Activated naive CD4-positive, alpha-beta T cell treated with anti-CD3 and anti-CD28 coated beads, Interleukin-2, amount 50 U/mL, for 24 hours (primary cell): ENCODE measurements around the gene BICRA.
"Not testable (repeated sequence)": the region's sequence is repeated elsewhere in the genome, so short reads cannot be mapped to it uniquely, and the experiment has no call there.

Source experiments
- H3K27ac Mint-ChIP-seq: one replicate; pipeline ENCODE4 v1.8.0; 2021; ENCODE audit warnings: mild to moderate bottlenecking, mixed read lengths
- H3K27me3 Mint-ChIP-seq: one replicate; pipeline ENCODE4 v1.8.0; 2021; ENCODE audit warnings: mixed read lengths
- H3K36me3 Mint-ChIP-seq: one replicate; pipeline ENCODE4 v1.8.0; 2021; ENCODE audit warnings: mixed read lengths
- H3K4me1 Mint-ChIP-seq: one replicate; pipeline ENCODE4 v1.8.0; 2021; ENCODE audit warnings: mixed read lengths
- H3K4me3 Mint-ChIP-seq: one replicate; pipeline ENCODE4 v1.8.0; 2021; ENCODE audit warnings: mild to moderate bottlenecking, mixed read lengths
- H3K9me3 Mint-ChIP-seq: one replicate; pipeline ENCODE4 v1.8.0; 2021; ENCODE audit warnings: mixed read lengths

Gene BICRA

DNA sequence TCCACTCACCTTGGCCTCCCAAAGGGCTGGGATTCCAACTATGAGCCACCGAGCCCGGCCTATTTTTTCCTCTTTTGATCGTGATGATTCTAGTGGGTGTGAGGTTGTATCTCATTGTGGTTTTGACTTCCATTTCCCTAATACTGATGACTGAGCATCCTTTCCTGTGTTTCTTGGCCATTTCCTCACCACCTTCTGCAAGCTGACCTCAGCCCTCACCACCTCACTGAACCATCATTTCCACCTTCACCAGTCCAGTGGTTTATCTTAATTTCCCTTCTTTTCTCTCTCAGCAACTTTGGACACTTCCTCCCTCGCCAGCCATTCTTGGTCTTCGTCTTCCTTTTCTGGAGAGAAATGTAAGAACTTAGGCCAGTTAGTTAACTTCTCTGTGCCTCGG, 13.0 kb upstream of the BICRA start:
- Mint-ChIP-seq H3K9me3 (no peaks in the 10 kb centered on the region), H3K36me3 (no peaks in the 10 kb centered on the region), H3K4me1 (peaks cover 12% of the 10 kb centered on the region), H3K27me3 (no peaks in the 10 kb centered on the region), H3K4me3 (no peak overlapping the region), H3K27ac (peak overlapping the region; percentile 5)

GRCh38 chr19:47598407-47599349, 10.3 kb upstream of the BICRA start:
- Mint-ChIP-seq H3K4me1 (peaks cover 15% of the 10 kb centered on the region), H3K36me3 (no peaks in the 10 kb centered on the region), H3K9me3 (no peaks in the 10 kb centered on the region), H3K4me3 (peak overlapping the region; percentile 19), H3K27me3 (no peaks in the 10 kb centered on the region), H3K27ac (no peak overlapping the region)

DNA sequence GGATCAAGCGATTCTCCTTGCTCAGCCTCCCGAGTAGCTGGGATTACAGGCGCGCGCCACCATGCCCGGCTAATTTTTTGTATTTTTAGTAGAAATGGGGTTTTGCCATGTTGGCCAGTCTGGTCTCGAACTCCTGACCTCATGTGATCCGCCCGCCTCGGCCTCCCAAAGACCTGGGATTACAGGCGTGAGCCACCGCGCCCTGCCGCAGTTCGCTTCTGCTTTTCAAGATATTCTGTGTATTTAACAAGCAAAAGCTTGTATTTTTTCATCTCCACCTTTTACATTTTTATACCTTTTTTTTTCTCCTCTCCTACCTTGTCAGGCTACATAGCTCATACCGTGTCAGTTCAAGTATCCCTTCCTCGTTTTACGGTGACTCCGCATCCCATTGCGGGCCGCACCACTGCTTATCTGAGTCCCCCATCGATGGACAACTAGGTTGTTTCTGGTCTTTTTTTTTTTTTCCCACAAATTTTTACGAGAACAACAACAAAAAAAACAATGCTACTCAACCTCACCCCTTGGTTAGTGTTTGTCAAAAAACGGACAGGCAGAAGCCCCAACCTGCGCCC, 9.2 kb upstream of the BICRA start:
- not testable (repeated sequence) for H3K36me3 Mint-ChIP-seq, H3K27me3 Mint-ChIP-seq, H3K9me3 Mint-ChIP-seq
- Mint-ChIP-seq H3K4me3 (peak overlapping the region; percentile 89), H3K4me1 (peaks cover 23% of the 10 kb centered on the region), H3K27ac (peak overlapping the region; percentile 92)

- no peaks in the 10 kb centered on the region for H3K27me3 Mint-ChIP-seq
- H3K27ac Mint-ChIP-seq, result peak overlapping the region; percentile 92
Observed at GRCh38 chr19:47600246-47601179, 8.4 kb upstream of the BICRA start.

DNA sequence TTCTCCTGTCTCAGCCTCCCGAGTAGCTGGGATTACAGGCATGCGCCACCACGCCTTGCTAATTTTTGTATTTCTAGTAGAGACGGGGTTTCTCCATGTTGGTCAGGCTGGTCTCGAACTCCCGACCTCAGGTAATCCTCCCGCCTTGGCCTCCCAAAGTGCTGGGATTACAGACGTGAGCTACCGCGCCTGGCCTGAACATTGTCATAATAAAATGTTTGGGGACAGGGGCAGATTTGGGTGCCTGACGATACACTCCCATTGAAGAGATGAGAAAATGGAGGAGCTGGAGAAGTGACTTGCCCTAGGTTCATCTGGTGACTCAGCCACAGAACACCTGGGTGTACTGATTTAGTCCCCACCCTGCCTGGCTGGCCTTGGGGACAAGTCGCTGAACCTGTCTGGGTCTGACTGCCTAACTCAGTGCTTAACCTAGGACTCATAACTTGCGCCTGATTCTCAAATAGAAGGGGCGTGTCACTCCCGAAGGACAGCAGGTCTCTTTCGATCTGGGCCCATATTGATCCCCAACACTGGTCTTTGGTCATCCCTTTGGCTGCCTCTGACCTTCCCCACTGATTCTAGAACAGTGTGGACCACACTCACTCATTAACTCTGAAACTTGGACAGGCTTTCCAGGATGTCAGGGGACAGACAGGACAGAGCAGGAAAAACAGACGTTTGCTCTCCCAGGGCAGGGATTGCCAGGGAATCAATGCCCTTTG, 7.6 kb upstream of the BICRA start:
- H3K4me3 Mint-ChIP-seq, result peak overlapping the region; percentile 89
- H3K4me1 Mint-ChIP-seq, result peaks cover 18% of the 10 kb centered on the region
- H3K36me3 Mint-ChIP-seq, result no peaks in the 10 kb centered on the region
- no peaks in the 10 kb centered on the region for H3K9me3 Mint-ChIP-seq
- no peaks in the 10 kb centered on the region for H3K27me3 Mint-ChIP-seq
- H3K27ac Mint-ChIP-seq, result peak overlapping the region; percentile 88

More at GRCh38 chr19:47600246-47601179, 8.4 kb upstream of the BICRA start:
- Mint-ChIP-seq H3K9me3 (no peaks in the 10 kb centered on the region), H3K36me3 (no peaks in the 10 kb centered on the region), H3K4me3 (peak overlapping the region; percentile 89), H3K4me1 (peaks cover 23% of the 10 kb centered on the region)

- Mint-ChIP-seq H3K27me3 (no peaks in the 10 kb centered on the region), H3K4me3 (no peak overlapping the region), H3K9me3 (no peaks in the 10 kb centered on the region), H3K27ac (no peak overlapping the region), H3K36me3 (no peaks in the 10 kb centered on the region), H3K4me1 (peaks cover 23% of the 10 kb centered on the region)
Observed at GRCh38 chr19:47603706-47604565, 5.0 kb upstream of the BICRA start.

GRCh38 chr19:47607564-47608073, 1.3 kb upstream of the BICRA start:
- H3K4me1 Mint-ChIP-seq, result peaks cover 31% of the 10 kb centered on the region
- H3K4me3 Mint-ChIP-seq, result peak overlapping the region; percentile 78
- H3K27ac Mint-ChIP-seq, result peak overlapping the region; percentile 27
- no peaks in the 10 kb centered on the region for H3K36me3 Mint-ChIP-seq
- H3K9me3 Mint-ChIP-seq, result no peaks in the 10 kb centered on the region
- H3K27me3 Mint-ChIP-seq, result no peaks in the 10 kb centered on the region

GRCh38 chr19:47608074-47608918, 638 bp upstream of the BICRA start:
- Mint-ChIP-seq H3K4me3 (peak overlapping the region; percentile 78), H3K27ac (peak overlapping the region; percentile 27), H3K4me1 (peaks cover 36% of the 10 kb centered on the region), H3K9me3 (no peaks in the 10 kb centered on the region), H3K27me3 (no peaks in the 10 kb centered on the region), H3K36me3 (no peaks in the 10 kb centered on the region)

DNA sequence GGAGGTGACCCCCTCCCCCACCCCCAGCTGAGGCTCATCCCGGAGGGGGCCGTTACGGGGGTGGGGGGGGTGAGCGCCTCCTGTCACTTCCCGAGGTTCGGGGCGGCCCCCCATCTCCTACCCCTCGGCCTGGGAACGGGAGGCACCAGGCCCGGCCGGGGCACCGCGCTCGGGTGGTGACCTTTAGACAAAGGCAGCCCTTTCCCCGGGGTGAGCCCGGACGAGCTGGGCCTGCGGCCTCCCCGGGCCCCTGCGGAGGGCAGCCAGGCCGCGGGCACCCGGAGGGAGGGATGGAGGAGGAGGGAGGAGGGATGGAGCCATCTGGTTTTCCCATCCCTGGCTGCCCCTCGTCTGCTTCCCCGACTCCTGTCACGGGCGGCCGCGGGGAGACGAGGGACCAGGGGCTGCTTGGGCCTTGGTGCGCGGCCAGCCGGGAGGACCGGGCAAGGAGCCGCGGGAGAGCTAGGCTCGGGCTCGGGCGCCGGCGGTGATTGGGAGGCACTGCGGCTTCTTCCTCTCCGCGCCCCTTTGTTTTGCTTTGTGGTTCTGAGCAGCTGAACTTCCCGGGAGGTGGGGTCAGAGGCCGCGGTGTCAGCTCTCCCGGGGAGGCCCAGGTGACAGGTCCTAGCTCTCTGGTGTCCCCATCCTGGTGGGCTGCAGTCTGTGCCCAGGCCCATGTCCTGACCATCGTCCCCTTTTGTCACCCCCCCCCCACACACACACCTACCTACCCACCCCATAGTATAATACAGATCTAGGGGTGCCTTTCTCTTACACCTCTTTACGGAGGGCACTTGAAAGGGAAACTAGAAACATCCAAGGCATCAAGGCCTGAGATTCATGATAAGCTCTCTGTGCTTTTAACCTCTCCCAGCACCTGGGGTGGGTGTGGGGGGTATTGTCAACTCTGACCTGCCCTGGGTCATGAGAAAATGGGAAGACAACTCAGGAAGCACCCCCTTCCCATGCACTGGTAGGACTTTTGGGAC, 1.3 kb downstream of the BICRA start:
- Mint-ChIP-seq H3K27me3 (no peaks in the 10 kb centered on the region), H3K4me1 (peaks cover 35% of the 10 kb centered on the region), H3K27ac (peak overlapping the region; percentile 78), H3K4me3 (peak overlapping the region; percentile 57), H3K9me3 (no peaks in the 10 kb centered on the region), H3K36me3 (peaks cover under 1% of the 10 kb centered on the region)

DNA sequence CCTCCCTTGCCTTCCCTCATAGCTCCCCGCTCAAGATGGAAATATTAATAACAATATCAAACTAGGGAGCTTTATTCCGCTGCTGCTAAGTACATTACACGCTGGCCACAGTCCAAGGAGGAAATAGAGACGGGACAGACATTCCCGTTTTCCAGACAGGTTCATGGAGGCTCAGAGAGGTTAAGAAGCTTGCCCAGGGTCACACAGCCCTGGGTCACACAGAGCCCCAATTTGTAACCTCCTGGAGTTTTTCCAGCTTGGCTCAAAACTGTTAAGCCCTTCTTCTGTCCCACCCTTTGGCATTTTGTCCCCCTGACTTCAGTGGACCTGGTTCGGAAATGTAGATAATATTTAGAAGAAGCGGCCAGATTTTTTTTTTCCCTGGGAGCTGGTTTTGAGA, 2.0 kb downstream of the BICRA start:
- Mint-ChIP-seq H3K36me3 (peaks cover 3% of the 10 kb centered on the region), H3K9me3 (no peaks in the 10 kb centered on the region), H3K27ac (peak overlapping the region; percentile 66), H3K4me3 (peak overlapping the region; percentile 57), H3K4me1 (peaks cover 42% of the 10 kb centered on the region), H3K27me3 (no peaks in the 10 kb centered on the region)

DNA sequence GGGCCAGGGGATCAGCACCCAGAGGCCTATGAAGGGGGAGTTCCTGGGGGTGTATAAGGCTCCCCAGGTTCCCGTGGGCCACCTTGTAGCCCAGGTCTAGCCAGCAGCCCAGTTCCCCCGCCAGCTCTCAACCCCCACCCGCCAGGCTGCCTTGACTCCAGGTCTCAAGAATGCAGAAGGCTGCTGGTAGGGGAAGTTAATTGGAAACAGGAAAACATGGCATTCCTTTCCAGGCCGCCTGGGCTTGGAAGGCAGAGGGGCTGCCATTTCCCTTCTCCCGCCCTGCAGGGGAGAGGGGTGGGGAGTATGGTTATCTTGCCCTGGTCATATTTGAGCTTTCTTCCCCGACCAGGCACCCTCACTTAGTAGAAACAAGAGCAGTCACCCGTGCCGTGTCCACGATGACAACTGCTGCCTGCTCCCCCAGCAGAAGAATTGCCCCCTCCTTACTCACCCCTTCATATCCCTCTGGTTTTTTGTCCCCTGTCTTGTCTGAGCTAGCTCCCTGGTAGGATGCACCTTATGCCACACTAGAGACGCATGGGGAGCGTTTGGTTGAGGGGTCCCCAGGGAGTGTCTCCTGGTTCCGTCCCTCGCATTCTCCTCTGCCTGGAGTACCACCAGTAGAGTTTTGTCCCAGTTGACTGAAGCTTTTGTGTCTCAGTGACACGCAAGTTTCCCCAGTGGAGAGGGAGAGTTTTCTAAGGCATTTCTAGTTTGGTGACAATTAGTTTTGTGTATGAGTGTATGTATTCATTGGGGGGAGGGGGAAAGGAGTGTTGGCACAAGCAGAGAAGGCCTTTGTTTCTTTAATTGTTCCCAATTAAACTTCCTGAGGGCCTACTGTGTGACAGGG, 4.5 kb downstream of the BICRA start:
- Mint-ChIP-seq H3K27ac (no peak overlapping the region), H3K27me3 (no peaks in the 10 kb centered on the region), H3K4me1 (peaks cover 46% of the 10 kb centered on the region), H3K36me3 (peaks cover 3% of the 10 kb centered on the region), H3K4me3 (no peak overlapping the region), H3K9me3 (no peaks in the 10 kb centered on the region)

DNA sequence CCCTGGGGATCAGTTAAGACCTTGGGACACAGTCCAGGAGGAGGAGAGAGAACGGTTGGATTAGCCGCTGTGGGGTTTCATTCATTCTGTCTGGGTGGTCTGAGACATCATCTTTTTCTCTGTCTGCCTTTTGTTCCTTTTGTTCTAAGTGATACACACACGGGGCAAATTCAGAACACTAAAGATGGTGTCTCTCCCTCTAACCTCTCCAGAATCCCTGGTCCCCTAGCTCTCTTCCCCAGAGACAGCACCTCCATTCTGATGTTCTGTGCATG, 5.0 kb downstream of the BICRA start:
- Mint-ChIP-seq H3K4me1 (peaks cover 47% of the 10 kb centered on the region), H3K36me3 (peaks cover 3% of the 10 kb centered on the region), H3K4me3 (no peak overlapping the region)

More for the DNA sequence above, 5.0 kb downstream of the BICRA start:
- peak overlapping the region; percentile 35 for H3K27ac Mint-ChIP-seq
- H3K27me3 Mint-ChIP-seq, result no peaks in the 10 kb centered on the region
- no peaks in the 10 kb centered on the region for H3K9me3 Mint-ChIP-seq
